SK-N-SH (cell line): ENCODE results near the gene SFSWAP. TPM values are rescaled to one million over a fixed set of nuclear protein-coding genes. Genes with fewer than 3 reads are reported as not detected.

Experiments used
- CTCF ChIA-PET: fragments of 300-600, 350-600 bp; formaldehyde crosslinking; extraction: SDS; loops from one replicate; lab custom pipeline; 2021; lab: Yijun Ruan, JAX
- POLR2A ChIA-PET: fragments of 350-600 bp; sonication (Branson Sonifier 250); formaldehyde crosslinking; extraction: SDS; loops from one replicate; lab custom pipeline; 2020; ENCODE audit warnings: antibody characterized with exemption, inconsistent platforms; lab: Yijun Ruan, JAX
- DNase-seq: peaks from one replicate; pipeline ENCODE4 v3.0.0; 2012
- H2AFZ ChIP-seq: fragments of 200-600 bp; sonication (generic); 2 replicates; pipeline ENCODE4 v1.8.1; 2016; ENCODE audit warnings: antibody characterized with exemption, mild to moderate bottlenecking, low read depth
- H3F3A ChIP-seq: fragments of 200-600 bp; sonication (generic); replicated peaks from 2 replicates; pipeline ENCODE3; 2016; ENCODE audit warnings: antibody characterized with exemption, mild to moderate bottlenecking; ENCODE audit not compliant: insufficient read depth
- H3K27ac ChIP-seq, 2 experiments: fragments of 200-500 bp in 1 of 2; fragments of 200-600 bp in 1 of 2; sonication (Bioruptor generic) in 1 of 2; sonication (generic), shearing (Covaris generic) in 1 of 2; 2 replicates each; pipeline versions ENCODE4 v1.5.1 to v1.6.1; 2014 to 2016; ENCODE audit warnings: low read depth in 2 of 2, inconsistent platforms in 1 of 2, low read length in 1 of 2, mild to moderate bottlenecking in 1 of 2, mixed read lengths in 1 of 2
- H3K27me3 ChIP-seq: fragments of 200-600 bp; sonication (generic), shearing (Covaris generic); 2 replicates; pipeline ENCODE4 v1.6.1; 2016; ENCODE audit warnings: mixed run types; ENCODE audit not compliant: insufficient read depth
- H3K36me3 ChIP-seq, 2 experiments: fragments of 200-500 bp in 1 of 2; fragments of 200-600 bp in 1 of 2; sonication (Bioruptor generic) in 1 of 2; sonication (generic) in 1 of 2; replicated peaks in 1 of 2; 2 replicates each; pipeline versions ENCODE3 to v1.5.1; 2014 to 2016; ENCODE audit warnings: low read length in 1 of 2, mild to moderate bottlenecking in 1 of 2; ENCODE audit not compliant: insufficient read depth in 2 of 2, control insufficient read depth in 1 of 2
- H3K4me1 ChIP-seq, 2 experiments: fragments of 200-500 bp in 1 of 2; fragments of 200-600 bp in 1 of 2; sonication (Bioruptor generic) in 1 of 2; sonication (generic), shearing (Covaris generic) in 1 of 2; 2 replicates each; pipeline versions ENCODE4 v1.5.1 to v1.6.1; 2014 to 2016; ENCODE audit warnings: low read depth in 1 of 2, low read length in 1 of 2, mixed run types in 1 of 2; ENCODE audit not compliant: insufficient read depth in 2 of 2, control insufficient read depth in 1 of 2
- H3K4me2 ChIP-seq: fragments of 200-600 bp; sonication (generic), shearing (Covaris generic); 2 replicates; pipeline ENCODE4 v1.6.1; 2017; ENCODE audit warnings: mixed run types
- H3K4me3 ChIP-seq, 2 experiments: fragments of 200-500 bp in 1 of 2; fragments of 200-600 bp in 1 of 2; sonication (Bioruptor generic) in 1 of 2; sonication (generic), shearing (Covaris generic) in 1 of 2; 2 replicates each; pipeline versions ENCODE4 v1.5.1 to v1.8.1; 2014 to 2016; ENCODE audit warnings: low read depth in 2 of 2, inconsistent platforms in 1 of 2, low read length in 1 of 2, mild to moderate bottlenecking in 1 of 2, mixed read lengths in 1 of 2, moderate library complexity in 1 of 2
- H3K79me2 ChIP-seq: fragments of 200-600 bp; sonication (generic); 2 replicates; pipeline ENCODE4 v1.8.1; 2017; ENCODE audit warnings: mild to moderate bottlenecking; ENCODE audit not compliant: insufficient read depth
- H3K9ac ChIP-seq: fragments of 200-600 bp; sonication (generic); 2 replicates; pipeline ENCODE4 v1.6.1; 2017; ENCODE audit warnings: mixed run types
- H3K9me2 ChIP-seq: fragments of 200-600 bp; sonication (generic); 2 replicates; pipeline ENCODE4 v1.6.1; 2017; ENCODE audit warnings: mixed run types
- H3K9me3 ChIP-seq: fragments of 200-600 bp; sonication (generic); 2 replicates; pipeline ENCODE4 v1.6.1; 2017; ENCODE audit warnings: mixed run types, mild to moderate bottlenecking, moderate library complexity
- H4K20me1 ChIP-seq: fragments of 200-600 bp; sonication (generic); 2 replicates; pipeline ENCODE4 v1.6.1; 2017; ENCODE audit warnings: mild to moderate bottlenecking, mixed run types; ENCODE audit not compliant: insufficient read depth
- CHD2 ChIP-seq: fragments of 150-350 bp; IDR thresholded peaks from 2 replicates; pipeline ENCODE4 v1.6.1; 2018; ENCODE audit warnings: low read length; ENCODE audit not compliant: partially characterized antibody
- ELF1 ChIP-seq: IDR thresholded peaks from 2 replicates; pipeline ENCODE4 v1.4.0; 2012
- EP300 ChIP-seq, 2 experiments: IDR thresholded peaks; 2 replicates each; pipeline versions ENCODE4 v1.4.0 to v1.6.1; 2012; ENCODE audit warnings: borderline replicate concordance in 1 of 2, low read depth in 1 of 2, low read length in 1 of 2
- EZH2phosphoT487 ChIP-seq: fragments of 200-600 bp; sonication (generic); IDR thresholded peaks from 2 replicates; pipeline ENCODE4 v1.6.1; 2017; ENCODE audit warnings: low read depth, mixed run types, mild to moderate bottlenecking, antibody characterized with exemption, moderate library complexity, borderline replicate concordance
- FOSL2 ChIP-seq: IDR thresholded peaks from 2 replicates; pipeline ENCODE4 v1.4.0; 2012; ENCODE audit warnings: low read depth, mild to moderate bottlenecking, moderate library complexity, borderline replicate concordance
- FOXM1 ChIP-seq: IDR thresholded peaks from 2 replicates; pipeline ENCODE4 v1.4.0; 2012; ENCODE audit warnings: low read depth, mild to moderate bottlenecking
- GABPA ChIP-seq: IDR thresholded peaks from 2 replicates; pipeline ENCODE4 v1.4.0; 2012; ENCODE audit warnings: low read depth, mild to moderate bottlenecking
- IRF3 ChIP-seq: fragments of 150-350 bp; IDR thresholded peaks from 2 replicates; pipeline ENCODE4 v1.6.1; 2016; ENCODE audit warnings: mild to moderate bottlenecking, low read depth, low read length
- MAX ChIP-seq: IDR thresholded peaks from 2 replicates; pipeline ENCODE4 v1.4.0; 2012; ENCODE audit warnings: low read depth
- NRF1 ChIP-seq: IDR thresholded peaks from 2 replicates; pipeline ENCODE4 v1.6.1; 2012; ENCODE audit warnings: low read depth, mild to moderate bottlenecking, low read length
- RCOR1 ChIP-seq: fragments of 150-350 bp; IDR thresholded peaks from 2 replicates; pipeline ENCODE4 v1.6.1; 2017; ENCODE audit warnings: antibody characterized with exemption, low read length
- REST ChIP-seq: IDR thresholded peaks from 2 replicates; pipeline ENCODE4 v1.6.1; 2012; ENCODE audit warnings: mild to moderate bottlenecking, low read depth, low read length, moderate library complexity
- RFX5 ChIP-seq: IDR thresholded peaks from 2 replicates; pipeline ENCODE4 v1.6.1; 2012; ENCODE audit warnings: mild to moderate bottlenecking, improper control_type of control experiment, low read length
- RXRA ChIP-seq: IDR thresholded peaks from 2 replicates; pipeline ENCODE4 v1.4.0; 2012; ENCODE audit warnings: low read depth, mild to moderate bottlenecking, borderline replicate concordance
- SIN3A ChIP-seq: IDR thresholded peaks from 2 replicates; pipeline ENCODE4 v1.6.1; 2012; ENCODE audit warnings: low read depth, mild to moderate bottlenecking, low read length, moderate library complexity, borderline replicate concordance
- SMC3 ChIP-seq: IDR thresholded peaks from 2 replicates; pipeline ENCODE4 v1.6.1; 2012; ENCODE audit warnings: low read depth, low read length, improper control_type of control experiment
- TAF1 ChIP-seq: IDR thresholded peaks from 2 replicates; pipeline ENCODE4 v1.6.1; 2012; ENCODE audit warnings: low read depth, mild to moderate bottlenecking, low read length, moderate library complexity, borderline replicate concordance
- TCF12 ChIP-seq: IDR thresholded peaks from 2 replicates; pipeline ENCODE4 v1.4.0; 2012
- USF1 ChIP-seq: IDR thresholded peaks from 2 replicates; pipeline ENCODE4 v1.4.0; 2012; ENCODE audit warnings: low read depth, borderline replicate concordance
- USF2 ChIP-seq: fragments of 150-350 bp; IDR thresholded peaks from 2 replicates; pipeline ENCODE4 v1.6.1; 2017; ENCODE audit warnings: antibody characterized with exemption, low read length, low read depth, borderline replicate concordance
- YY1 ChIP-seq: IDR thresholded peaks from 2 replicates; pipeline ENCODE4 v1.4.0; 2012; ENCODE audit warnings: low read depth, mild to moderate bottlenecking
- WGBS: methylation state at CpG from one replicate; pipeline ENCODE4 v1.1.6; 2017; ENCODE audit warnings: low lambda C conversion rate; 5-methylcytosine and 5-hydroxymethylcytosine counted together
- polyA plus RNA-seq, 3 experiments: library from polyadenylated mRNA; depleted of rRNA; stranded (reverse); fragments of >200 nt; gene quantifications; 2 replicates each; pipeline ENCODE4 v1.2.3, GENCODE V29; 2012

The SFSWAP gene
- polyA plus RNA-seq, 1 of the 3 experiments (the other 2 are of a cell fraction), result 27.9 TPM

- Histone ChIP-seq H3K27me3 (no peaks in the 10 kb centered on the region), H3K36me3 (peaks cover 36 to 76% of the 10 kb centered on the region in 2 experiments), H3F3A (no peaks in the 10 kb centered on the region), H3K9me3 (no peaks in the 10 kb centered on the region), H4K20me1 (no peaks in the 10 kb centered on the region), H3K4me2 (no peak overlapping the region), H3K79me2 (peaks cover 11% of the 10 kb centered on the region; the same call in 1 of the 2 replicates), H3K9ac (no peak overlapping the region), H3K9me2 (no peaks in the 10 kb centered on the region), H3K4me1 (peaks cover 0 to 13% of the 10 kb centered on the region in 2 experiments; a peak in 2 of 4 replicates), H3K27ac (no peak overlapping the region), H3K4me3 (no peak overlapping the region), H2AFZ (no peak overlapping the region)
- POLR2A ChIA-PET, result no interaction called here
- TF ChIP-seq CHD2 (no peak), RXRA (no peak), EZH2phosphoT487 (no peak), EP300 (IDR thresholded peaks at IDR 0.05; ENCODE audit: borderline replicate concordance in 1 of 2, low read depth in 1 of 2, low read length in 1 of 2) (no peak)
- 90% methylated on average over 5 of the region's 7 CpGs for WGBS
- CTCF ChIA-PET, result interaction anchor here (0.9 kb wide), 1 partner anchor 198 kb away, joined by 3 read pairs; the partner anchor contains the start of gene EP400
- peak; percentile 49 for DNase-seq
Observed at GRCh38 chr12:131751335-131751734, 40.4 kb downstream of the SFSWAP start.

- no peaks in the 10 kb centered on the region for H3K9me2 ChIP-seq
- no peaks in the 10 kb centered on the region for H4K20me1 ChIP-seq
- CTCF ChIA-PET, result no interaction called here
- peaks cover 11% of the 10 kb centered on the region; the same call in 1 of the 2 replicates for H3K79me2 ChIP-seq
- H2AFZ ChIP-seq, result no peak overlapping the region
- POLR2A ChIA-PET, result no interaction called here
- H3K4me1 ChIP-seq, result peaks cover 0 to 13% of the 10 kb centered on the region in 2 experiments; a peak in 2 of 4 replicates
- no peak overlapping the region for H3K4me3 ChIP-seq
- no peaks in the 10 kb centered on the region for H3F3A ChIP-seq
- no peak overlapping the region for H3K4me2 ChIP-seq
- no peaks in the 10 kb centered on the region for H3K27me3 ChIP-seq
- H3K9me3 ChIP-seq, result no peaks in the 10 kb centered on the region
- H3K9ac ChIP-seq, result no peak overlapping the region
- peaks cover 43 to 80% of the 10 kb centered on the region in 2 experiments for H3K36me3 ChIP-seq
- no peak overlapping the region for H3K27ac ChIP-seq
- no peak for DNase-seq
- 95% methylated on average over 11 of the region's 11 CpGs for WGBS
- TF ChIP-seq RCOR1, result no peak
- no peak for TF ChIP-seq REST
- TF ChIP-seq FOXM1, result no peak
- no peak for TF ChIP-seq TAF1
- TF ChIP-seq USF1, result no peak
- no peak for TF ChIP-seq MAX
- TF ChIP-seq IRF3, result no peak
- no peak for TF ChIP-seq EZH2phosphoT487
- TF ChIP-seq RFX5, result no peak
- no peak for TF ChIP-seq ELF1
- no peak for TF ChIP-seq SIN3A
- TF ChIP-seq GABPA, result no peak
- TF ChIP-seq SMC3, result no peak
- TF ChIP-seq CHD2, result no peak
- no peak for TF ChIP-seq YY1
- TF ChIP-seq NRF1, result no peak
- TF ChIP-seq FOSL2, result no peak
- TF ChIP-seq USF2, result no peak
- no peak for TF ChIP-seq TCF12
Observed at GRCh38 chr12:131752451-131752850, 41.6 kb downstream of the SFSWAP start.
